ENCODE measurements around the gene WNT3A. TPM values are rescaled to one million over a fixed set of nuclear protein-coding genes. Genes with fewer than 3 reads are reported as not detected.

Gene WNT3A
- total RNA-seq, 1 experiment from 2014 or later = not detected

- H3K9me3 Mint-ChIP-seq (ENCODE audit: low read depth, unreplicated experiment) = no peaks in the 10 kb centered on the region
- no peak overlapping the region for H3K27ac Mint-ChIP-seq (ENCODE audit: unreplicated experiment)
- no TSS peak for BruUV-seq (replicated peaks)
Observed at GRCh38 chr1:228105270-228105995, 98.6 kb downstream of the WNT3A start.

GRCh38 chr1:228105996-228106799, 99.4 kb downstream of the WNT3A start:
- intact Hi-C loops (cut with micrococcal nuclease; ENCODE audit: unreplicated experiment) = no loop called here
- no peak for DNase-seq
- BruUV-seq (replicated peaks) = no TSS peak
- Mint-ChIP-seq H3K4me1 (ENCODE audit: low read depth, unreplicated experiment) (peaks cover 41% of the 10 kb centered on the region), H3K36me3 (ENCODE audit: insufficient read depth, unreplicated experiment) (peaks cover 86% of the 10 kb centered on the region), H3K27ac (ENCODE audit: unreplicated experiment) (no peak overlapping the region), H3K27me3 (ENCODE audit: unreplicated experiment) (no peaks in the 10 kb centered on the region), H3K9me3 (ENCODE audit: low read depth, unreplicated experiment) (no peaks in the 10 kb centered on the region), H3K4me3 (ENCODE audit: low read depth, unreplicated experiment) (no peak overlapping the region)
- CTCF ChIA-PET = no interaction called here
- no peak for TF ChIP-seq CTCF (IDR thresholded peaks at IDR 0.05; ENCODE audit: unreplicated experiment)

More at GRCh38 chr1:228105270-228105995, 98.6 kb downstream of the WNT3A start:
- peaks cover 89% of the 10 kb centered on the region for H3K36me3 Mint-ChIP-seq (ENCODE audit: insufficient read depth, unreplicated experiment)
- H3K4me1 Mint-ChIP-seq (ENCODE audit: low read depth, unreplicated experiment) = peaks cover 45% of the 10 kb centered on the region
- no peaks in the 10 kb centered on the region for H3K27me3 Mint-ChIP-seq (ENCODE audit: unreplicated experiment)
- H3K4me3 Mint-ChIP-seq (ENCODE audit: low read depth, unreplicated experiment) = no peak overlapping the region
- no peak for TF ChIP-seq CTCF (IDR thresholded peaks at IDR 0.05; ENCODE audit: unreplicated experiment)
- intact Hi-C loops (cut with micrococcal nuclease; ENCODE audit: unreplicated experiment) = no loop called here
- CTCF ChIA-PET = no interaction called here
- no peak for DNase-seq

GRCh38 chr1:228106800-228107054, 99.9 kb downstream of the WNT3A start:
- H3K9me3 Mint-ChIP-seq (ENCODE audit: low read depth, unreplicated experiment) = no peaks in the 10 kb centered on the region
- H3K27me3 Mint-ChIP-seq (ENCODE audit: unreplicated experiment) = no peaks in the 10 kb centered on the region
- no peak for DNase-seq
- peaks cover 82% of the 10 kb centered on the region for H3K36me3 Mint-ChIP-seq (ENCODE audit: insufficient read depth, unreplicated experiment)
- H3K4me3 Mint-ChIP-seq (ENCODE audit: low read depth, unreplicated experiment) = no peak overlapping the region
- CTCF ChIA-PET = no interaction called here
- intact Hi-C loops (cut with micrococcal nuclease; ENCODE audit: unreplicated experiment) = no loop called here
- H3K4me1 Mint-ChIP-seq (ENCODE audit: low read depth, unreplicated experiment) = peaks cover 35% of the 10 kb centered on the region
- no TSS peak for BruUV-seq (replicated peaks)
- no peak for TF ChIP-seq CTCF (IDR thresholded peaks at IDR 0.05; ENCODE audit: unreplicated experiment)
- no peak overlapping the region for H3K27ac Mint-ChIP-seq (ENCODE audit: unreplicated experiment)

- H3K4me3 Mint-ChIP-seq (ENCODE audit: low read depth, unreplicated experiment) = peak overlapping the region; percentile 89
- DNase-seq = no peak
- no peak for TF ChIP-seq CTCF (IDR thresholded peaks at IDR 0.05; ENCODE audit: unreplicated experiment)
- H3K36me3 Mint-ChIP-seq (ENCODE audit: insufficient read depth, unreplicated experiment) = peaks cover 73% of the 10 kb centered on the region
- intact Hi-C loops (cut with micrococcal nuclease; ENCODE audit: unreplicated experiment) = no loop called here
- no peak overlapping the region for H3K27ac Mint-ChIP-seq (ENCODE audit: unreplicated experiment)
- no peaks in the 10 kb centered on the region for H3K27me3 Mint-ChIP-seq (ENCODE audit: unreplicated experiment)
- no TSS peak for BruUV-seq (replicated peaks)
- H3K9me3 Mint-ChIP-seq (ENCODE audit: low read depth, unreplicated experiment) = no peaks in the 10 kb centered on the region
- H3K4me1 Mint-ChIP-seq (ENCODE audit: low read depth, unreplicated experiment) = peaks cover 34% of the 10 kb centered on the region
- CTCF ChIA-PET = no interaction called here
Observed at GRCh38 chr1:228107636-228108035, 100.8 kb downstream of the WNT3A start.

Data from Calu3 (cell line).